ENCODE data around the gene MERTK.
"Not testable (repeated sequence)": the region's sequence is repeated elsewhere in the genome, so short reads cannot be mapped to it uniquely, and the experiment has no call there.

The MERTK gene

DNA sequence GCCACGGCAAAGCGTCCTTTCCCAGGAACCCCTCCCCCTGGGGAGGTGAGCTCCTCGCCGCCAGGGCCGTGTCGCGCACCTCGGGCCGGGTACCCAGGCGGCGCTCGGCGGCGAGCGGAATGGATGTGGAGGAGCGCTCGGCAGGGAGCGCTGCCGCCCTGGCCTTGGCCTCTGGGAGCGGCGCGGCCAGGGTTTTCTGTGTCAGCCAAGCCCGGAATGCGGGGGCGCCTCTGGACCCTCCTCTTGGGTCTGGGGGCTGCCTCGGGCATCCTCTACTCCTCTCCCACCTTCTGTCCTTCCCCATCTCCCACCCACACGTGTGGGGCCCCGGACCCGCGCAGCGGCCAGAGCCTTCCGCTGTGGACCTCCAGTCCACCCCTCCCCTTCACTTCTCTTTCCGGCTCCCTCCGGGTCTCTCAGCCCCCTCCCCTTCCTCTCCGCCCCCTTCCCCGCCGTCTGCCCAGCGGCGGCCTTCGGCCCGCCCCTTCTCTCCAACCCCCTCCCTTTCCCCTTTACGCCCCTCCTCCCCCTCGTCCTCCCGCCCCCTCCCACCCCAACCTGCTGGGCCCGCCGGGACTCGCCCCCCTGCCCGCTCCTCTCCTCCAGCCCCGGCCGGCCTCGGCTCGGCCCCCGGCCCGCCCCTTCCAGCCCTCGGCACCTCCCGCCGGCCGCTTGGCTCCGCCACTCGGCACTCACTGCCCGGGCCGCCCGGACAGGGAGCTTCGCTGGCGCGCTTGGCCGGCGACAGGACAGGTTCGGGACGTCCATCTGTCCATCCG is at the start of gene MERTK:
TSS of gene MERTK (plus strand) at position 684 of the 779 bp plus-strand sequence. CDS start 129 bp downstream, outside the sequence.
- CTCF ChIA-PET = interaction anchor here (0.6 to 2.2 kb wide), 7 partner anchors 8 to 153 kb away, joined by 3 to 7 read pairs (median 4); no protein-coding TSS in a partner anchor
- H3K27ac Mint-ChIP-seq = no peak within 1 kb of the TSS

DNA sequence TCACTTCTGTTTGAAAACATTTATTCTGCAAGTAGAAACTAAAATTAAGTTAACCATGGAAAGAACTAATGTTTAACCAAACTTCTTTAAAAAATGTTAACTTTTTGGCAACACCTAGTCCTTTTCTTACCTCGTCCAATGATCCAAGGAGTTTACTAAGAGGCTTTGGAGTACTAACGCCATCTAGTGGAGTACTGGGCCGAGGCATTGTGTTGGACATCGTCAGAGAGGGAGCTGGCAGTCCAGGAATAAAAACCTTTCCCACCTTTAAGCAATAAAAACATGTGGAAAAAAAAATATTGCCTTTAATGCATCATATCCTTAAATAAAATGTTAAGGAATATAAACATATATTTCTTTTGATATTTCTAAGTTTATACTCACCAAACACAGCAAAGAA is 47.8 kb upstream of the MERTK start:
- H3K27ac Mint-ChIP-seq, CTCF ChIA-PET, H3K4me3 Mint-ChIP-seq, H3K9me3 Mint-ChIP-seq, H3K4me1 Mint-ChIP-seq, H3K27me3 Mint-ChIP-seq: not testable (repeated sequence)
- peak; percentile 41 for DNase-seq
- peaks cover 19% of the 10 kb centered on the region for H3K36me3 Mint-ChIP-seq

More for the DNA sequence above, at the start of gene MERTK:
- Mint-ChIP-seq H3K4me1 (peaks cover 15% of the 10 kb centered on the region), H3K27me3 (peaks cover 76% of the 10 kb centered on the region), H3K9me3 (no peaks in the 10 kb centered on the region), H3K4me3 (peak within 1 kb of the TSS; percentile 63), H3K36me3 (no peaks in the 10 kb centered on the region)
- peak; percentile 61 for DNase-seq

DNA sequence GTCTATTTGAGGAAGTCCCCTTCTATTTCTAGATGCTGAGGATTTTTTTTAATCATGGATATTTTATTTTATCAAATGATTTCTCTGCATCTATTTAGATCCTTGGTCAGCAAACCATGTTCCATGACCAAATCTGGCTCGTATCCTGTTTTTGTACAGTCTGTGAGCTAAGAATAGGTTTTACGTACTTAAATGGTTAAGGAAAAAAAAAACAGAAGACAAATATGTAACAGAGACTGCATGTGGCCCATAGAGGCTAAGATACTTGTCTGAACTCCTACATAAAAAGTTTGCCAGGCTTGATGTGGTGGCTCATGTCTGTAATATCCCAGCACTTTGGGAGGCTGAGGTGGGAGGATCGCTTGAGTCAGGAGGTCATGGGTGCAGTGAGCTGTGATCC is 45.9 kb upstream of the MERTK start:
- CTCF ChIA-PET, DNase-seq, H3K27ac Mint-ChIP-seq, H3K4me1 Mint-ChIP-seq, H3K9me3 Mint-ChIP-seq, H3K27me3 Mint-ChIP-seq, H3K4me3 Mint-ChIP-seq: not testable (repeated sequence)
- peaks cover 17% of the 10 kb centered on the region for H3K36me3 Mint-ChIP-seq

DNA sequence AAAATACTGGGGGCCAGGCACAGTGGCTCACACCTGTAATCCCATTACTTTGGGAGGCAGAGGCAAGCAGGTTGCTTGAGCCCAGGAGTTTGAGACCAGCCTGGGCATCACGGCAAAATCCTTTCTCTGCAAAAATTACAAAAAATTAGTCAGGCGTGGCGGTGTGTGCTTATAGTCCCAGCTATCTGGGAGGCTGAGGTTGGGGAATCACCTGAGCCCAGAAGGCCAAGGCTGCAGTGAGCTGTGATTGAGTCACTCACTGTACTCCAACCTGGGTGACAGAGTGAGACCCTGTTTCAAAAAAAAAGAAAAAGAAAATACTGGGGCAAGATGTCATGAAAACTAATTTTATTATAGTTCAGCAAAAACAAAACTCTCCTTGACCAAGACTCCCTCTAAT is 38.4 kb upstream of the MERTK start:
- H3K4me3 Mint-ChIP-seq, H3K27ac Mint-ChIP-seq, H3K9me3 Mint-ChIP-seq, H3K27me3 Mint-ChIP-seq, DNase-seq, H3K4me1 Mint-ChIP-seq, CTCF ChIA-PET: not testable (repeated sequence)
- peaks cover 26% of the 10 kb centered on the region for H3K36me3 Mint-ChIP-seq

DNA sequence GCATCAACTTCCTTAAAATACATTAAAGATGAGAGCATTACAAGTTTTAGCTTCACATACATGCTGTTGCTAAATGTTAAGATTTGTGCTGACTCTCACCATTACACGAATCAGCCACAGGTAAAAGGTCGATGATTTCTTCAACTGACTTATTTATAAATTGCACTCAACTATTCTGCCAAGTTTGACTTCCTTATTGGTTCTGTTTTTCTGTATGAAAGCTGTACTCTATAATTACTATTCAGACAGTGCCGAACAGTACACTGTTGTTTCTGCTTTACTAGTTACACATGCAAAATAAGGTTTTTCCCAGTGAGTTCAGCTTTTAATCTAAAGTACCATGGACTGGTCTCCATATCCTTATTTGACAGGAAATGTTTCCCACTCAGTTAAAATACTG is 33.3 kb upstream of the MERTK start:
- peaks cover 16% of the 10 kb centered on the region for H3K36me3 Mint-ChIP-seq
- CTCF ChIA-PET, H3K4me1 Mint-ChIP-seq, H3K4me3 Mint-ChIP-seq, H3K9me3 Mint-ChIP-seq, H3K27me3 Mint-ChIP-seq, DNase-seq, H3K27ac Mint-ChIP-seq: not testable (repeated sequence)

DNA sequence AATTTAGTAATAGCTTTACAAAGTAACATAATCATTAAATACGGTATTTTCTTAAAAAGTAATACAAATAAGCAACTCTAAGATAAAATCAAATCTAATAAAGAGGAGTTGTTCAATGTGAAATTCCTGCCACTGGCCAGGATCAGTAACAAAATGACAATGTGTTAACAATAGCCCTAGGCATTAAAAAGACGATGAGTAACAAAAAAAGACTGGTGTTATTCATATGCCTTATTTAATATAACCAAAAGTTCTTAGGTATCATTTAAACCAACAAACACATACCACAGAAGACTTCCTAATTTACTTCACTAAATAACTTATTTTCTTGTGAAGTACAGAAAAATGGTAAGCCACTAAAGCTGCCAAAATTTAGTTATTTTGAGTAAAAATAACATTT is 25.6 kb upstream of the MERTK start:
- CTCF ChIA-PET, H3K9me3 Mint-ChIP-seq, H3K4me1 Mint-ChIP-seq, H3K27ac Mint-ChIP-seq, DNase-seq, H3K4me3 Mint-ChIP-seq, H3K27me3 Mint-ChIP-seq: not testable (repeated sequence)
- H3K36me3 Mint-ChIP-seq = peaks cover 32% of the 10 kb centered on the region

DNA sequence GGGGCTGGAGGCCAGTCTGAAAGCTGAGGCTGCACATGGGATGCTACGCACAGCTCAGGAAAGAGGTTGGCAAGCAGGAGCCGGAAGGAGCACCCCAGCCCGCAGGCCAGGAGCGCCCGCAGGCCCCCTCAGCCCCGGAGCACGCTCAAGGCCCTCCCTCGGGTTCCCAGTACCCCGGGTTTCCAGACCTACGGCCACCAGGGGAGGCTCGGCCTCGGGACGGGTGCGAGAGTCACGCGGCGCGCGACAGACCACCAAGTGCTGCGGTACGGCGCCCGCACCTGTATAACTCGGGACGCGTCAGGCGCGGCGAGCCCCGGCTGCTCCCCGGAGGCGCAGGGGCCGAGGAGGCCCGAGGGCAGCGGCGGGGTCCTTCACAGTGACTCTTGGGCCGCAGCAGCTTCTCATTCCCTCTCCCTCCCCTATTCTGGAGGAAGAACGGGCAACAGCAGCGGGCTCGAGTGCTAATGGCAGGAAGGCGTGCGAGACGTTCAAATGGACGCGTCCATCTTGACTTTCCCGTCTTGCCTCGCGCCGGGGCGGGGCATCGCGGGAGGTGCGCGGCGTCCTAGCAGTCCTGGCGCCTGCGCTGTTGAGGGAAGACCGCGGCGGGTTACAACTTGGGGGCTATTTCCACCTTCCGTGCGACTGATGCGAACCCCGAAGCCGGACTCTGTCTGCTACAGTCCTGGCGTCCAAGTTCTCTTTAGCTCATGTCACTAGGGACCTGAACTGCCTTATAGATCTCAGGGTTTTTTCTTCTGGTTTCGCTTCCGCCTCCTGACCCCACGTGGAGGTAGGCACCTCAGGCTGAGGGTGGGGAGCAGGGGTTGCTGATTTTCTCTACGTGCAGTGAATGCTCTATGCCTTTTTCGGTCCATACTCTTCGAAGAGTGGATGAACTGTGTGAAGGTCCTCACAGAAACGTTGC is 14.5 kb upstream of the MERTK start, which contains the start of gene ANAPC1:
TSS of gene ANAPC1 (minus strand) at position 533 of the 931 bp plus-strand sequence. CDS start 3,368 bp downstream, outside the sequence.
- Mint-ChIP-seq H3K27ac (peak within 1 kb of the TSS; percentile 91), H3K9me3 (no peaks in the 10 kb centered on the region), H3K36me3 (peaks cover 12% of the 10 kb centered on the region), H3K4me1 (peaks cover 24% of the 10 kb centered on the region), H3K27me3 (peaks cover 4% of the 10 kb centered on the region), H3K4me3 (peak within 1 kb of the TSS; percentile 97)
- CTCF ChIA-PET = interaction anchor here (0.7 to 1.6 kb wide), 2 partner anchors 12 to 169 kb away, joined by 3 to 5 read pairs; no protein-coding TSS in a partner anchor
- peak; percentile 90 for DNase-seq

DNA sequence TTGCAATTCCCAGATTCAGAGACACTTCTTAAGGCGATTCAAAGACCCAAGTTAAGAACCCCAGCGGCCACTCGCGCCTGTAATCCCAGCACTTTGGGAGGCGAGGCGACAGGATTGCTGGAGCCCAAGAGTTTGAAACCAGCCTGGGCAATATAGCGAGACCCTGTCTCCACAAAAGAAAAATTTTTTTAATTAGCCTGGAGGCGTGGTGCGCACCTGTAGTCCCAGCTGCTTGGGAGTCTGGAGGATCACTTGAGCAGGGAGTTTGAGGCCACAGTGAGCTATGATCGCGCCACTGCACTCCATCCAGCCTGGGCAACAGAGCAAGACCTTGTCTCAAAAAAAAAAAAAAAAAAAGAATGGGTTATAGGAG is 13.8 kb upstream of the MERTK start:
- DNase-seq = no peak
- Mint-ChIP-seq H3K27me3 (peaks cover 4% of the 10 kb centered on the region), H3K4me3 (peak overlapping the region; percentile 97), H3K27ac (peak overlapping the region; percentile 91), H3K9me3 (no peaks in the 10 kb centered on the region), H3K4me1 (peaks cover 24% of the 10 kb centered on the region), H3K36me3 (peaks cover 10% of the 10 kb centered on the region)
- CTCF ChIA-PET = no interaction called here

DNA sequence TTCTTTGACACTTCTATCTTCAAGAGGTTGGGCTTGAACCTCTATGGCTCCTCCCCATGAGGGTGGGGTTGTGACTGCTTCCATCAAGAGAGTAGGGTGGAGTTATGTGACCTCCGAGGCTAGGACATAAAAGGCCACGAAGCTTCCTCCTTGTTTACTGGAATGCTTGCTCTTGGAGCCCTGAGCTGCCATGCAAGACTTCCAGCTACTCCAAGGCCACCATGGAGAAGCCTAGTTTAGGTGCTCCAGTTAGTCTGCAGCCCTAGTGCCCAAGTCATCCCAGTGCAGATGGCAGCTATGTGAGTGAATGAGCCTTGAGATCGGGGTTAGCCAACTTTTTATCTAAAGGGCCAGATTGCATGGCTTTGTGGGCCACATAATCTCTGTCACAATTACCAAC is 2.4 kb upstream of the MERTK start:
- Mint-ChIP-seq H3K4me3 (no peak overlapping the region), H3K36me3 (no peaks in the 10 kb centered on the region), H3K27ac (no peak overlapping the region), H3K9me3 (no peaks in the 10 kb centered on the region), H3K4me1 (peaks cover 15% of the 10 kb centered on the region), H3K27me3 (peaks cover 59% of the 10 kb centered on the region)
- CTCF ChIA-PET = interaction anchor here (0.9 to 1.5 kb wide), 5 partner anchors 8 to 152 kb away, joined by 3 to 7 read pairs (median 4); no protein-coding TSS in a partner anchor
- no peak for DNase-seq

DNA sequence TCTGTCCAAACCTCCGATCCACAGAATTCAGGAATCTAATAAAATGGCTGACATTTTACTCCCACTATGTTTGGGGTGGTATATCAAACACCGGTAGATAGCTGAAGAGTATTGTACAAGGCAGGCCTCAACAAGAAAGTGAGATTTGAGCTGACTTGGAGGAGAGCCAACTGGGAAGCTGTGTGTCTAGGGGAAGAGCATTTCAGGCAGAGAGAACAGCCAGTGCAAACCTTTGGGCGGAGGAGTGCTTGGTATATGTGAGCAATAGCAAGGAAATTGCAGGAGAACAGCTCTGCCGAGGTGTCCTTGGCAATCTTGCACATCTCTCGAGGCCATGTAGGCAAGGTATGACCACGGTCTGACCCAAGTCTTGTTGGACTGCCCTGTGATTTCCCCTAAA is 1.8 kb upstream of the MERTK start:
- H3K4me1 Mint-ChIP-seq = peaks cover 15% of the 10 kb centered on the region
- CTCF ChIA-PET = interaction anchor here (0.9 to 1.5 kb wide), 3 partner anchors 8 to 152 kb away, joined by 3 to 7 read pairs (median 6); no protein-coding TSS in a partner anchor
- H3K36me3 Mint-ChIP-seq = no peaks in the 10 kb centered on the region
- peaks cover 64% of the 10 kb centered on the region for H3K27me3 Mint-ChIP-seq
- no peak overlapping the region for H3K27ac Mint-ChIP-seq
- DNase-seq = no peak
- H3K9me3 Mint-ChIP-seq = no peaks in the 10 kb centered on the region
- no peak overlapping the region for H3K4me3 Mint-ChIP-seq

DNA sequence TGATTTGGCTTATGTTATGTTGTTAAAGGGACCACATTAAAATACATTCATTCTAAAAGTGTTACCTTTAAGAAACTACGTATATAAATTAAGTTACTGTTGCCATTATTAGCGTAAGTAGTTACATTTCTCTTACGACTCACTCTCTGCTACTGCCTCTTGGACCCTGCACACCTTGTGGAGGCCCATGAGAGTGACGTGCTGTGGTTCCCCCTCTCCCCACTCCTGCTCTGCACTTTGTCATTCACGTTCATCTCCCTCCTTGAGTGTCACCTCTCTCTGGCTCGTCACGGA is 830 bp upstream of the MERTK start:
- Mint-ChIP-seq H3K27ac (no peak overlapping the region), H3K9me3 (no peaks in the 10 kb centered on the region), H3K27me3 (peaks cover 70% of the 10 kb centered on the region), H3K4me3 (peak overlapping the region; percentile 63), H3K4me1 (peaks cover 15% of the 10 kb centered on the region), H3K36me3 (no peaks in the 10 kb centered on the region)
- DNase-seq = no peak
- CTCF ChIA-PET = interaction anchor here (0.7 to 1.6 kb wide), 4 partner anchors 10 to 154 kb away, joined by 3 to 5 read pairs (median 4); no protein-coding TSS in a partner anchor

DNA sequence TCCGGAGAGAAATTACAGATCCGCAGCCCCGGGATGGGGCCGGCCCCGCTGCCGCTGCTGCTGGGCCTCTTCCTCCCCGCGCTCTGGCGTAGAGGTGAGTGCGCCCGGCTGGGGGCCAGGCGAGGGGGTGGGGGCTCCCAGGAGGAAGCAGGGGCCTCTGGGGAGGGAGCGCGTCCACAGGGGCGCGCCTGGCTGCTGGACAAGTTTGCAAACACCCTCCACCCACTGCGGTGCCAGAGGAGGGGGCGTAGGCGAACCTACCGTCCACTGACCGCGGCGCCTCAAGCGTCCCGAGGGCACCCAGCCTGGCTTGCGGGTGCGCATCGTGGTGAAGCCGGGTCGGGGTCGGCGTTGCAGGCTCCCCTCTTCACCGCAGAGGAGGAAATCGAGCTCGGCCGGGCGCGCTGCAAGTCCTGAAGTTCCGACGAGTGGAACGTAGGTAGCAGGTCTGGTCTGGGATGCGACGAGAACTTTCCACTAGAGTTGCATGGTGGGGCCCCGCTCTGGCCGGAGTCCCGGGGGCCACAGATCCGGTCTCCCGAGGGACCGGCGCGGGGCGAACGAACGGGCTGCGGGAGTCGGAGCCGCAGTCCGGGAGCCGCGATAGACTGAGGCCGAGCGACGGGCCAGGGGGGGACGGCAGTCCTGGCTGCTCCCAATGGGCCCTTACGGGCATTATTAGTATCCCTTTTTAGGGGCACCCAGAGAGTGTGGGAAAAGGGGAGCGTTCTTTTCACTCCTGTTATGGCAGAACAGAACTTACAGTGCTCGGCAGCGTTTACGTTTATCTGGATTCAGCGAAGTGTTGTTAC is 502 bp downstream of the MERTK start:
- CTCF ChIA-PET = interaction anchor here (0.6 to 2.2 kb wide), 4 partner anchors 9 to 150 kb away, joined by 3 to 7 read pairs (median 4); no protein-coding TSS in a partner anchor
- Mint-ChIP-seq H3K4me1 (peaks cover 15% of the 10 kb centered on the region), H3K9me3 (no peaks in the 10 kb centered on the region), H3K27me3 (peaks cover 81% of the 10 kb centered on the region), H3K36me3 (no peaks in the 10 kb centered on the region), H3K27ac (no peak overlapping the region), H3K4me3 (peak overlapping the region; percentile 58)
- DNase-seq = peak; percentile 37

DNA sequence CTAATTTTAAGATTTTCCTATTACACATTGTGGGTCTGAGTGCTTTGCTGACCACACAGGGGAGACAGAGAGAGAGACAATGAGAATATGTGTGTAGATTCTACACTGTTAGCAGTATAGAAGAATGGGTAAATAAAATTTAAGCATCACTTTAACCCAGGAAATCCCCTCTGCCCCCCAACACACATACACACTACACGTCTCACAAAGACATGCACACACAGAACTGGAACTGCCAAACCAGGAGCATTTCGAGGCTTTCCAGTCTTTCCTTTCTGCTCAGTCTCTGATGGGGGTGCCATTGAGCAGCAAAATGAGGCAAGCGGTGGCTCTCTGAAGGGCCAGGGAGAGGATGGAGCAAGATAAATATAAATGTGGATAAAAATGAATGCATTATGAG is 2.5 kb downstream of the MERTK start:
- H3K4me1 Mint-ChIP-seq = peaks cover 15% of the 10 kb centered on the region
- no peaks in the 10 kb centered on the region for H3K36me3 Mint-ChIP-seq
- H3K27ac Mint-ChIP-seq = no peak overlapping the region
- peaks cover 82% of the 10 kb centered on the region for H3K27me3 Mint-ChIP-seq
- H3K9me3 Mint-ChIP-seq = no peaks in the 10 kb centered on the region
- CTCF ChIA-PET = interaction anchor here (1.0 to 1.2 kb wide), 2 partner anchors 10 to 13 kb away, joined by 3 to 6 read pairs; no protein-coding TSS in a partner anchor
- no peak for DNase-seq
- H3K4me3 Mint-ChIP-seq = no peak overlapping the region

Measured in activated naive CD4-positive, alpha-beta T cell treated with anti-CD3 and anti-CD28 coated beads, Interleukin-2, amount 10 ng/mL, durations not matched to agents 7 days and 5 days (primary cell).